GM23248 (cell line): ENCODE data around the gene KRT3.

Experiments
- EZH2 ChIP-seq: fragments of 200-600 bp; sonication (generic); IDR thresholded peaks from 2 replicates; pipeline ENCODE4 v1.6.1; 2018; ENCODE audit warnings: antibody characterized with exemption, mild to moderate bottlenecking; ENCODE audit not compliant: insufficient read depth, poor library complexity, severe bottlenecking
- EZH2phosphoT487 ChIP-seq: fragments of 200-600 bp; sonication (generic); IDR thresholded peaks from 2 replicates; pipeline ENCODE4 v1.6.1; 2018; ENCODE audit warnings: antibody characterized with exemption, moderate library complexity, mild to moderate bottlenecking, low read depth; ENCODE audit not compliant: insufficient read depth

DNA sequence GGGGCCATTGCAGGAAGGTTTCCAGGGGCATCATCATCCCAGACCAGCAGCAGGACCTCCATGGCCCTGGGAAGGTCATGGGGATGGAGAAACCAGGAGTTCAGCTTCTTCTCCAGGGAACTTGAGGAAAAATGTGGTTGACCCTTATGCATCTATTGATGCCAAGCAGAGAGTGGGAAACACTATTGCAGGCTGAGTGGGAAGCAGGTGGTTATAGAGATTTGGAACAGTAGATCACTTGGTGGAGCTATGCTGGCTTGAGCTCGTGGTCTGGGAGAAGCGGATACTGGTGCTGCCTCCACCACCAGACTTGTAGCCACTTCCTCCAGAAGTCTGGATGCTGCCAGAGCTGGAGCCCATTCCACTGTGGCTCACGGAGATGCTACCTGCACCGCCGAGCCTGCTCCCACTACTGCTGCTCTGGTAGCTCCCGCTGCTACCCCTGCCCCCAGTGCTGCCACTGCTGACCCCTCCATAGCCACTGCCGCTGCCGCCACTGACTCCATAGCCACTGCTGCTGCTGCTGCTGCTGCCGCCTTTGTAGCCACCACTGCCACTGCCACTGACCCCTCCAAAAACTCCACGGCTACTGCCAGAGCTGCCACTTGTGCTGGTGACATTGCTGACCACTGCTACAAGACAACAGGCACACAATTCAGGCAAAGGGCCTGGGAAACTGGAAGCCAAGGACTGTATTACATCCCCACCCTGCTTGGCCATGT, 27.3 kb downstream of the KRT3 start:
- TF ChIP-seq EZH2 (no peak), EZH2phosphoT487 (no peak)
